WTC11 (cell line): ENCODE measurements around the gene SLCO1B3. TPM values are rescaled to one million over a fixed set of nuclear protein-coding genes. Genes with fewer than 3 reads are reported as not detected.

Experiments used
- ATAC-seq: fragments of 200-7000 bp; cut with Tn5 transposase; 2 replicates; pipeline ENCODE4 v1.10.0; 2021; ENCODE audit warnings: mild to moderate bottlenecking, moderate library complexity
- CTCF ChIA-PET: fragments of 300-600 bp; sonication (Branson Sonifier 250); formaldehyde crosslinking; loops from one replicate; lab custom pipeline; 2021; ENCODE audit warnings: antibody characterized with exemption; lab: Charles Lee
- POLR2A ChIA-PET: fragments of 350-600 bp; sonication (Branson Sonifier 250); formaldehyde crosslinking; loops from one replicate; lab custom pipeline; 2021; ENCODE audit warnings: antibody characterized with exemption; lab: Charles Lee
- DNase-seq: peaks from one replicate; pipeline ENCODE4 v3.0.0; 2021; ENCODE audit warnings: low spot score
- H3K27ac Mint-ChIP-seq: 2 replicates; pipeline ENCODE4 v1.8.0; 2021; ENCODE audit warnings: mixed read lengths
- H3K27me3 Mint-ChIP-seq: 2 replicates; pipeline ENCODE4 v1.8.0; 2021; ENCODE audit warnings: low read depth, mild to moderate bottlenecking, moderate library complexity, mixed read lengths
- H3K36me3 Mint-ChIP-seq: 2 replicates; pipeline ENCODE4 v1.8.0; 2021; ENCODE audit warnings: mixed read lengths
- H3K4me1 Mint-ChIP-seq: 2 replicates; pipeline ENCODE4 v1.8.0; 2022; ENCODE audit warnings: mixed read lengths
- H3K4me3 Mint-ChIP-seq: 2 replicates; pipeline ENCODE4 v1.8.0; 2021; ENCODE audit warnings: mild to moderate bottlenecking, moderate library complexity, mixed read lengths
- H3K9me3 Mint-ChIP-seq: 2 replicates; pipeline ENCODE4 v1.8.0; 2021; ENCODE audit warnings: mixed read lengths
- AFF4 ChIP-seq: sonication (generic); formaldehyde crosslinking; IDR thresholded peaks from 2 replicates; pipeline ENCODE4 v1.8.1; 2023; ENCODE audit warnings: mild to moderate bottlenecking, missing genetic modification reagents, borderline replicate concordance
- FOXK1 ChIP-seq: sonication (generic); formaldehyde crosslinking; IDR thresholded peaks from 2 replicates; pipeline ENCODE4 v1.8.0; 2022; ENCODE audit warnings: mild to moderate bottlenecking, moderate library complexity, missing genetic modification reagents
- FOXP1 ChIP-seq: sonication (generic); formaldehyde crosslinking; IDR thresholded peaks from 2 replicates; pipeline ENCODE4 v1.8.0; 2022; ENCODE audit warnings: missing genetic modification reagents, mild to moderate bottlenecking, moderate library complexity, borderline replicate concordance
- FOXP4 ChIP-seq: sonication (generic); formaldehyde crosslinking; IDR thresholded peaks from 2 replicates; pipeline ENCODE4 v1.8.0; 2022; ENCODE audit warnings: mild to moderate bottlenecking, missing genetic modification reagents
- GABPB1 ChIP-seq: sonication (generic); formaldehyde crosslinking; IDR thresholded peaks from 2 replicates; pipeline ENCODE4 v1.8.1; 2023; ENCODE audit warnings: mild to moderate bottlenecking, missing genetic modification reagents
- NFE2L1 ChIP-seq: sonication (generic); formaldehyde crosslinking; IDR thresholded peaks from 2 replicates; pipeline ENCODE4 v1.8.1; 2023; ENCODE audit warnings: missing genetic modification reagents
- OVOL2 ChIP-seq: fragments of 250-450 bp; sonication (Bioruptor Pico); IDR thresholded peaks from 2 replicates; pipeline ENCODE4 v1.9.0; 2021; ENCODE audit warnings: mild to moderate bottlenecking, borderline replicate concordance
- SP1 ChIP-seq: sonication (generic); formaldehyde crosslinking; conservative IDR thresholded peaks from 2 replicates; pipeline ENCODE4 v1.8.1; 2022; ENCODE audit warnings: missing genetic modification reagents
- TEAD1 ChIP-seq: sonication (generic); formaldehyde crosslinking; IDR thresholded peaks from 2 replicates; pipeline ENCODE4 v1.8.0; 2022; ENCODE audit warnings: mild to moderate bottlenecking, missing genetic modification reagents
- ZNF219 ChIP-seq: sonication (generic); formaldehyde crosslinking; IDR thresholded peaks from 2 replicates; pipeline ENCODE4 v1.8.0; 2023; ENCODE audit warnings: missing genetic modification reagents, mild to moderate bottlenecking, borderline replicate concordance
- ZNF416 ChIP-seq: fragments of 250-450 bp; sonication (Bioruptor Pico); IDR thresholded peaks from 2 replicates; pipeline ENCODE4 v1.9.0; 2021; ENCODE audit warnings: mild to moderate bottlenecking, inconsistent platforms
- total RNA-seq: library from RNA; stranded (reverse); gene quantifications from 3 replicates; pipeline ENCODE4 v1.2.3, GENCODE V29; 2021
- TF ChIP-seq, protein P1 (sequence below): fragments of 250-450 bp; sonication (Bioruptor Pico); conservative IDR thresholded peaks from 2 replicates; pipeline ENCODE4 v1.9.0; 2021; ENCODE audit warnings: mild to moderate bottlenecking
- TF ChIP-seq, protein P2 (sequence below): sonication (generic); formaldehyde crosslinking; IDR thresholded peaks from 2 replicates; pipeline ENCODE4 v1.8.1; 2023; ENCODE audit warnings: mild to moderate bottlenecking, missing genetic modification reagents, moderate library complexity

Gene SLCO1B3
- total RNA-seq, 1 experiment from 2014 or later, result not detected

- TF ChIP-seq, protein P1, sequence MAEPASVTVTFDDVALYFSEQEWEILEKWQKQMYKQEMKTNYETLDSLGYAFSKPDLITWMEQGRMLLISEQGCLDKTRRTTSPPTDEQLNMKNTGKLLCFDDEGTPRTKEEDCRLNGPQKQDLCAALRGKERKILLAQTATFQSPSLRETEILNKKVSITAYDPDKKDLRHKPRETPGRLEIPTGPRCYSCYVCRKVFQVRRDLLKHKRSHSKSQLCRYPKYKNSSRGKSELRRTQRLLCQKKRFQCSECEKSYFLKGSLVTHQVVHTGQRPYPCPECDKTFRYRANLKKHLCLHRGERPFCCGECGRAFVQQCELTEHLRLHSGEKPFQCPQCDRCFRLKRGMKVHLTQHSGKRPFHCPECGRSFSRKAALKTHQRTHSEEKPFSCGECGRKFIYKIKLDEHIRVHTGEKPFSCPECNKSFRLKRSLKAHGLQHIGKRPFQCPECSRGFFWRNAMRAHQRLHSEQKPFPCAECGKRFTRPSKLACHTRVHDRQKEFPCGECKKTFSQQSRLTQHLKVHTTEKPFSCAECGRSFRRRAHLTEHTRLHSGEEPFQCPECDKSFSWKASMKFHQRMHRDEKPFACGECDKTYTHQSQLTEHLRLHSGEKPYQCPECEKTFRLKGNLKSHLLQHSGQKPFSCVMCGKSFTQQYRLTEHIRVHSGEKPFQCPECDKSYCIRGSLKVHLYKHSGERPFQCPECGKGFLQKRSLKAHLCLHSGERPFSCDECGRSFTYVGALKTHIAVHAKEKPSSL (CRISPR knock-in tag), result no peak
- TF ChIP-seq FOXP1 (CRISPR knock-in tag), result no peak
- no peak for TF ChIP-seq NFE2L1 (CRISPR knock-in tag)
- no peak for TF ChIP-seq FOXK1 (CRISPR knock-in tag)
- TF ChIP-seq AFF4 (CRISPR knock-in tag), result no peak
- no peak for TF ChIP-seq GABPB1 (CRISPR knock-in tag)
- TF ChIP-seq ZNF219 (CRISPR knock-in tag), result no peak
- no peak for TF ChIP-seq FOXP4
- TF ChIP-seq, all 79 proteins: peak for 0
These were observed 57.8 kb downstream of the SLCO1B3 start (continued) for GRCh38 chr12:20868277-20868676.

- peaks cover 4% of the 10 kb centered on the region for H3K9me3 Mint-ChIP-seq
- CTCF ChIA-PET, result no interaction called here
- H3K27me3 Mint-ChIP-seq, result no peaks in the 10 kb centered on the region
- H3K4me3 Mint-ChIP-seq, result no peak overlapping the region
- TF ChIP-seq FOXP1 (CRISPR knock-in tag), result no peak
- TF ChIP-seq, all 79 proteins: peak for 0
- Mint-ChIP-seq H3K36me3 (no peaks in the 10 kb centered on the region; the same call in 1 of the 2 replicates), H3K27ac (no peak overlapping the region), H3K4me1 (no peaks in the 10 kb centered on the region)
- no peak for ATAC-seq
- POLR2A ChIA-PET, result no interaction called here
- DNase-seq, result no peak
These were observed 72.8 kb downstream of the SLCO1B3 start for GRCh38 chr12:20883288-20883687.

DNA sequence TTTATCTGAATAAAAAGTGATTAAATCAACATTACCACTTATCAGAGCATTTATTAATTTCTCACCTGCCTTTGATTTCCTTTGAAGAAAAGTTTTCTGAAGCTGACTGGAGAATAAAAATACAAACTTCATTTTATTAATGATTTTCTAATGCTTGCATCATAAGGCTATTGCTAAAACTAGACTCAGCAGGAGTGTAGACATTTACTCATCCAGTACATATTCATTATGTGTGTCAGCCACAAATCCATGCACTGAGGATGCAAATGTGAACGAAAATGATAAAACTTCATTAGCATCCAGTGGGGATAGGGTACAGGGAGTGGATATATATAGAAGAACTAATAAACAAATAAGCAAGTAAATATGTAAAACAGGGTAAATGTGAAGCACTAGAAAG lies 74.6 kb downstream of the SLCO1B3 start:
- DNase-seq, result no peak
- ATAC-seq, result no peak
- Mint-ChIP-seq H3K27me3 (no peaks in the 10 kb centered on the region), H3K27ac (no peak overlapping the region), H3K36me3 (peaks cover 7% of the 10 kb centered on the region), H3K4me1 (no peaks in the 10 kb centered on the region), H3K4me3 (no peak overlapping the region), H3K9me3 (peaks cover 17% of the 10 kb centered on the region)
- CTCF ChIA-PET, result no interaction called here
- POLR2A ChIA-PET, result no interaction called here
- TF ChIP-seq ZNF416 (CRISPR knock-in tag) (no peak), OVOL2 (no peak)

DNA sequence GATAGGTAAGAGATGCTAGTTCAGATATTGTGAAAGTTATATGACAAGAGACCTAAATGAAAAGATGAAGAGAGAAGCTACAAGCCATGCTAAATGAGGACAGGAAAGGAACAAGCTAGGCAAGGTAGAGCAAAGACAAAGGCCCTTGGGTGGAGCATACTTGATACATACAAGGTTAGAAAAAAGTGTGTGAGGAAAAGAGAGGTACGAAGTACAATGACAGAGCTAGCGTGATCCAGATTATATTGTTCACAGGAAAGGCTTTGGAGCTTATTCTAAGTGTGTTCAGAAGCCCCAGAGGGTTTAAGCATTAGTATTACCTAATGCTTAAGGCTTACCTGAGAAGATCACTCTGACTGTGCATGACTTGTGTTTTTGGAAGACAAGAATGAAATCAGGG lies 75.0 kb downstream of the SLCO1B3 start:
- no peaks in the 10 kb centered on the region for H3K4me1 Mint-ChIP-seq
- ATAC-seq (no peak), DNase-seq (no peak)
- H3K9me3 Mint-ChIP-seq, result peaks cover 22% of the 10 kb centered on the region
- no peak overlapping the region for H3K4me3 Mint-ChIP-seq
- no peak overlapping the region for H3K27ac Mint-ChIP-seq
- ChIA-PET CTCF (no interaction called here), POLR2A (no interaction called here)
- H3K36me3 Mint-ChIP-seq, result peaks cover 7% of the 10 kb centered on the region
- H3K27me3 Mint-ChIP-seq, result no peaks in the 10 kb centered on the region
- TF ChIP-seq TEAD1 (CRISPR knock-in tag) (no peak), FOXP1 (CRISPR knock-in tag) (no peak), SP1 (CRISPR knock-in tag) (no peak), OVOL2 (no peak)
- TF ChIP-seq, protein P2, sequence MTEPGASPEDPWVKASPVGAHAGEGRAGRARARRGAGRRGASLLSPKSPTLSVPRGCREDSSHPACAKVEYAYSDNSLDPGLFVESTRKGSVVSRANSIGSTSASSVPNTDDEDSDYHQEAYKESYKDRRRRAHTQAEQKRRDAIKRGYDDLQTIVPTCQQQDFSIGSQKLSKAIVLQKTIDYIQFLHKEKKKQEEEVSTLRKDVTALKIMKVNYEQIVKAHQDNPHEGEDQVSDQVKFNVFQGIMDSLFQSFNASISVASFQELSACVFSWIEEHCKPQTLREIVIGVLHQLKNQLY, result no peak
- TF ChIP-seq, all 79 proteins: peak for 0
